ENCODE results near the gene DNAH17.

The DNAH17 gene

DNA sequence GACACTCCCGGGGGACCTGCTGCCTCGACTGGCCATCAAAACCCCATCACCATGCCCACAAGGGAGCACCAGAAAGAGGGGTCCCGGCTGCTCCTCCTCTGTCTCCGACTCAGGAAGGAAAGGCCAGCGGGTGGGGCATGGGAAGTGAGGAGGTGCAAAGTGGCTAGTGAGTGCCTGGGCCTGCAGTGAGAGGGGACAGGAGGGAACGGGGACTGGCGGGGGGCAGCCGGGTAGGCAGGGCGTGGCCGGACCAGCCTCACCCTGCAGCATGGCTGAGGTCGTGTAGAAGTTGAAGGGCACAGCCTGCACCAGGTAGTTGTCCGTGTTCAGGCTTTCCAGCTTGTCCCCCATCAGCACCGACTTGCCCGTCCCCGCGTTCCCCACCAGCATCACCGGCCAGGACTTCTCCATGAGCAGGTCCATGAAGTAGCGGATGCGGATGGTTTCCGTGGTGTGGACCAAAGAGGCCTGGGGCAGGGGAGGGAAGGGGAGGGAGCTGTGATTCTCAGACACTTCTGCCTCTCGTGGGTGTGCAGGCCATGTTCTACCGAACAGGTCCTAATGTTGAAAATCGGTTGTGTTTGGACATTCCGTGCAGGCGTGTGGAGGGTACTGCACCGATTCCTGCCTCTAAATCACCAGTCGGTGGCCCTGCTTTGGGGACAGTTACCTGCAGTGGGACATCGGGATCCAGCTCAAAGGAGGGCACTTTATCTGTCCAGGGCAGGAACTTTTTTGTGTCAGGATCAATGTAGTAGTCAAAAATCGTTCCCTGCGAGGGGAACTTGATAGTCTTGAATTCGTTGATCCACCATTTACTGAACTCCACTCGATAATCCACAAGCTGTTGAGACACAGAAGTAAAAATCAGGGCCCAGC lies 91.7 kb downstream of the DNAH17 start:
- no peak overlapping the region for H3K27ac ChIP-seq
- ChIA-PET POLR2A (ENCODE audit: low non-redundant PET) (no interaction called here), CTCF (interaction anchor here (0.6 to 1.1 kb wide), 2 partner anchors 12 to 222 kb away, joined by 3 read pairs; no protein-coding TSS in a partner anchor)
- no peak for DNase-seq (ENCODE audit: low spot score)
- TF ChIP-seq CTCF (conservative IDR thresholded peaks at IDR 0.05; ENCODE audit: low read depth): no peak

GRCh38 chr17:78484271-78485246 lies 92.6 kb downstream of the DNAH17 start:
- no peak overlapping the region for H3K27ac ChIP-seq
- TF ChIP-seq CTCF (conservative IDR thresholded peaks at IDR 0.05; ENCODE audit: low read depth): no peak
- peak; percentile 20 for DNase-seq (ENCODE audit: low spot score)
- CTCF ChIA-PET: interaction anchor here (0.6 to 1.1 kb wide), 2 partner anchors 13 to 140 kb away, joined by 3 read pairs; no protein-coding TSS in a partner anchor
- POLR2A ChIA-PET (ENCODE audit: low non-redundant PET): no interaction called here

DNA sequence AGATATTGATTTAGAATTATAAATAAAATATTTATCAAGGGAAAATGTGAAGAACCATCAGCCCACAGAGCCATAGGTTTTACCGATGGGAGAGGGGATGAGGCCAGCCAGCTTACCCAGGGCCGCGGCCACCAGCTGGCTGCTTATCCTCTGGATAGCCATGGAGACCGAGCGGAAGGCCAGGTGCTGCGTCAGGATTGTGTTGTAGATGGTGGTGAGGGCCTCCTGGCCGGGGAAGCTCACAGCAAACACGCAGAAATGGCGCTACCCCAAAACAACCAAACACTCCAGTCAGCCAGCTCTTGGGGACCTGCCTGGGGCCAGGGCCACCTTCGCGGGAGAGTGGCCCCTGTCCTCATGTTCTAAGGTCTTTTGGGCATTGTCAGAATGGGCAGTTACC lies 97.8 kb downstream of the DNAH17 start:
- no peak overlapping the region for H3K27ac ChIP-seq
- no peak for DNase-seq (ENCODE audit: low spot score)
- CTCF ChIA-PET: interaction anchor here (1.1 kb wide), 1 partner anchor 17 kb away, joined by 7 read pairs; no protein-coding TSS in a partner anchor
- no peak for TF ChIP-seq CTCF (conservative IDR thresholded peaks at IDR 0.05; ENCODE audit: low read depth)
- POLR2A ChIA-PET (ENCODE audit: low non-redundant PET): no interaction called here

GRCh38 chr17:78478757-78479297 lies 98.4 kb downstream of the DNAH17 start:
- POLR2A ChIA-PET (ENCODE audit: low non-redundant PET): no interaction called here
- CTCF ChIA-PET: interaction anchor here (1.1 kb wide), 1 partner anchor 18 kb away, joined by 7 read pairs; no protein-coding TSS in a partner anchor
- no peak overlapping the region for H3K27ac ChIP-seq
- no peak for TF ChIP-seq CTCF (conservative IDR thresholded peaks at IDR 0.05; ENCODE audit: low read depth)
- DNase-seq (ENCODE audit: low spot score): no peak

DNA sequence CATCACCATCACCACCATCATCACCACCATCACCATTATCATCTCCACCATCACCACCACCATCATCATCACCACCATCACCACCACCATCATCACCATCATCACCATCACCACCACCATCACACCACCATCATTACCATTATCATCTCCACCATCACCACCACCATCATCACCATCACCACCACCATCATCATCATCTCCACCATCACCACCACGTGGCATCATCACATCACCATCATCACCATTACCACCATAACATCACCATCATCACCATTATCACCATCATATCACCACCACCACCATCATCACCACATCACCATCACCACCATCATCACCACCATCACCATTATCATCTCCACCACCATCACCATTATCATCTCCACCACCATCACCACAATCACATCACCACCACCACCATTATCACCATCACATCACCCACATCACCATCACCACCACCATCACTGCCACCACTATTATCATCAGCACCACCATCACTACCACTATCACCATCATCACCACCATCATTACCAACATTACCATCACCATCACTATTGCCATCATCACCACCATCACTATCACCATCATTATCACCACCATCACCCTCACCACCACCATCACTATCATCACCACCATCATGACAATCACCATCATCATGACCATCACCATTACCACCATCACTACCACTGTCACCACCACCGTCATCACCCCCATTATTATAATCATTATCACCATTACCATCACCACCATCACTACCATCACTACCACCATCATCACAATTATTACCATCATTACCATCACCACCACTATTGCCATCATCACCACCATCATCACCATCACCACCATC lies 99.1 kb downstream of the DNAH17 start:
- no peak for DNase-seq (ENCODE audit: low spot score)
- H3K27ac ChIP-seq: no peak overlapping the region
- ChIA-PET POLR2A (ENCODE audit: low non-redundant PET) (no interaction called here), CTCF (interaction anchor here (1.1 kb wide), 1 partner anchor 19 kb away, joined by 7 read pairs; no protein-coding TSS in a partner anchor)
- no peak for TF ChIP-seq CTCF (conservative IDR thresholded peaks at IDR 0.05; ENCODE audit: low read depth)
